ENCODE results near the gene RNLS. TPM values are rescaled to one million over a fixed set of nuclear protein-coding genes. Genes with fewer than 3 reads are reported as not detected.

The RNLS gene
- total RNA-seq, 1 experiment from 2014 or later = 11.4 TPM

DNA sequence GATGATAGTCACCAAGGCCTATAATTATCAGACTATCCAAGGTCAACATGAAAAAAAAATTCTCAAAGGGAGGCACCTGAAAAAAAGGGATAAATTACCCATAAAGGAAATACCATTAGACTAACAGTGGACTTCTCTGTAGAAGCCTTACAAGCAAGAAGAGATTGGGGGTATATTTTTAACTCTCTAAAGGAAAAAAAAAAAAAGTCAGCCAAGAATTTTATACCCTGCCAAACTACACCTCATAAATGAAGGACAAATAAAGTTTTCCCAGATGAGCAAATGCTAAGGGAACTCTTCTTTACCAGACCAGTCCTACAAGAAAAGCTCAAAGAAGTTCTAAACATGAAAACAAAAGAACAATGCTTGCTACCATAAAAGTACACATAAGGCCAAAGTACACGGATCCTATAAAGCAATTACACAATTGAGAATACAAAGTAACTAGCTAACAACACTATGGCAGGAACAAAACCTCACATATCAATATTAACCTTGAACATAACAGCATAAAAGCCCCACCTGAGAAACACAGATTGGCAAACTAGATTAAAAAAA, 263.1 kb downstream of the RNLS start:
- H3K27me3 ChIP-seq (ENCODE audit: control insufficient read depth, insufficient read depth, low read length) = no peaks in the 10 kb centered on the region
- ChIA-PET CTCF (no interaction called here), POLR2A (no interaction called here)
- no peak for DNase-seq (ENCODE audit: low read depth, low spot score)
- no peak for ATAC-seq
- H3K36me3 ChIP-seq (ENCODE audit: control insufficient read depth, insufficient read depth, low read length) = no peaks in the 10 kb centered on the region
- intact Hi-C loops (cut with micrococcal nuclease; ENCODE audit: unreplicated experiment) = no loop called here
- TF ChIP-seq REST (IDR thresholded peaks at IDR 0.05; ENCODE audit: insufficient read depth in 1 of 2, low read depth in 2 of 2, low read length in 1 of 2) (no peak), TCF7L2 (IDR thresholded peaks at IDR 0.05; ENCODE audit: low read depth, low read length) (no peak), POLR2AphosphoS5 (IDR thresholded peaks at IDR 0.05; ENCODE audit: low read depth, low read length) (no peak), SIN3A (IDR thresholded peaks at IDR 0.05; ENCODE audit: borderline replicate concordance, insufficient read depth, low read depth, low read length) (no peak)
- TF ChIP-seq, protein P1, sequence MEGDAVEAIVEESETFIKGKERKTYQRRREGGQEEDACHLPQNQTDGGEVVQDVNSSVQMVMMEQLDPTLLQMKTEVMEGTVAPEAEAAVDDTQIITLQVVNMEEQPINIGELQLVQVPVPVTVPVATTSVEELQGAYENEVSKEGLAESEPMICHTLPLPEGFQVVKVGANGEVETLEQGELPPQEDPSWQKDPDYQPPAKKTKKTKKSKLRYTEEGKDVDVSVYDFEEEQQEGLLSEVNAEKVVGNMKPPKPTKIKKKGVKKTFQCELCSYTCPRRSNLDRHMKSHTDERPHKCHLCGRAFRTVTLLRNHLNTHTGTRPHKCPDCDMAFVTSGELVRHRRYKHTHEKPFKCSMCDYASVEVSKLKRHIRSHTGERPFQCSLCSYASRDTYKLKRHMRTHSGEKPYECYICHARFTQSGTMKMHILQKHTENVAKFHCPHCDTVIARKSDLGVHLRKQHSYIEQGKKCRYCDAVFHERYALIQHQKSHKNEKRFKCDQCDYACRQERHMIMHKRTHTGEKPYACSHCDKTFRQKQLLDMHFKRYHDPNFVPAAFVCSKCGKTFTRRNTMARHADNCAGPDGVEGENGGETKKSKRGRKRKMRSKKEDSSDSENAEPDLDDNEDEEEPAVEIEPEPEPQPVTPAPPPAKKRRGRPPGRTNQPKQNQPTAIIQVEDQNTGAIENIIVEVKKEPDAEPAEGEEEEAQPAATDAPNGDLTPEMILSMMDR (IDR thresholded peaks at IDR 0.05) = no peak
- in situ Hi-C loops (cut with HindIII; ENCODE audit: low pct_unique_long_range_greater_than_20kb, low sequenced_read_pairs) = no loop called here
- H3K27ac ChIP-seq (ENCODE audit: low read length) = no peak overlapping the region
- BruUV-seq (replicated peaks) = no TSS peak
- H3K9me3 ChIP-seq (ENCODE audit: control insufficient read depth, insufficient read depth, low read depth, low read length) = no peaks in the 10 kb centered on the region
- no peaks in the 10 kb centered on the region for H3K4me1 ChIP-seq (ENCODE audit: control insufficient read depth, insufficient read depth, low read length)
- H3K4me3 ChIP-seq (ENCODE audit: low read depth in 2 of 2, low read length in 2 of 2) = no peak overlapping the region

GRCh38 chr10:88318803-88319202, 264.3 kb downstream of the RNLS start:
- Histone ChIP-seq H3K4me3 (ENCODE audit: low read depth in 2 of 2, low read length in 2 of 2) (no peak overlapping the region), H3K9me3 (ENCODE audit: control insufficient read depth, insufficient read depth, low read depth, low read length) (no peaks in the 10 kb centered on the region), H3K36me3 (ENCODE audit: control insufficient read depth, insufficient read depth, low read length) (no peaks in the 10 kb centered on the region), H3K4me1 (ENCODE audit: control insufficient read depth, insufficient read depth, low read length) (no peaks in the 10 kb centered on the region), H3K27me3 (ENCODE audit: control insufficient read depth, insufficient read depth, low read length) (no peaks in the 10 kb centered on the region), H3K27ac (ENCODE audit: low read length) (no peak overlapping the region)
- in situ Hi-C loops (cut with HindIII; ENCODE audit: low pct_unique_long_range_greater_than_20kb, low sequenced_read_pairs) = no loop called here
- DNase-seq (ENCODE audit: low read depth, low spot score) = no peak
- ChIA-PET POLR2A (no interaction called here), CTCF (interaction anchor here (0.6 kb wide), 2 partner anchors 62 to 559 kb away, joined by 3 to 5 read pairs; no protein-coding TSS in a partner anchor)
- no peak for TF ChIP-seq SIN3A (IDR thresholded peaks at IDR 0.05; ENCODE audit: borderline replicate concordance, insufficient read depth, low read depth, low read length)
- TF ChIP-seq, protein P1 (IDR thresholded peaks at IDR 0.05) = peak; percentile 43
- ATAC-seq = no peak
- intact Hi-C loops (cut with micrococcal nuclease; ENCODE audit: unreplicated experiment) = no loop called here
- BruUV-seq (replicated peaks) = no TSS peak

Measured in Panc1 (cell line).